Measurements from ENCODE around the gene OTUD5. TPM values are rescaled to one million over a fixed set of nuclear protein-coding genes. Genes with fewer than 3 reads are reported as not detected.
"Not testable (repeated sequence)": the region's sequence is repeated elsewhere in the genome, so short reads cannot be mapped to it uniquely, and the experiment has no call there.

OTUD5 gene
- total RNA-seq, 4 donors from 2014 or later, result 32.7 to 43.0 (median 38.3) TPM

- no peak for TF ChIP-seq CTCF (IDR thresholded peaks at IDR 0.05)
- DNase-seq (ENCODE audit: low spot score) (no peak), ATAC-seq (ENCODE audit: low FRiP score) (no peak)
Measured at GRCh38 chrX:48981178-48981577, 23.8 kb upstream of the OTUD5 start.

- not testable (repeated sequence) for ATAC-seq (ENCODE audit: low FRiP score)
Measured at GRCh38 chrX:48980341-48980740, 22.9 kb upstream of the OTUD5 start.

GRCh38 chrX:48978226-48978625 lies 20.8 kb upstream of the OTUD5 start:
- no peak for DNase-seq (ENCODE audit: low spot score)
- TF ChIP-seq CTCF (IDR thresholded peaks at IDR 0.05), result no peak
- ATAC-seq (ENCODE audit: low FRiP score), result no peak

More at GRCh38 chrX:48980341-48980740, 22.9 kb upstream of the OTUD5 start:
- DNase-seq (ENCODE audit: low spot score), result not testable (repeated sequence)

- no peak for TF ChIP-seq CTCF (IDR thresholded peaks at IDR 0.05)
- ATAC-seq (ENCODE audit: low FRiP score) (no peak), DNase-seq (ENCODE audit: low spot score) (no peak)
Measured at GRCh38 chrX:48976086-48976485, 18.7 kb upstream of the OTUD5 start.

GRCh38 chrX:48975541-48975940 lies 18.1 kb upstream of the OTUD5 start:
- no peak for TF ChIP-seq CTCF (IDR thresholded peaks at IDR 0.05)
- ATAC-seq (ENCODE audit: low FRiP score) (no peak), DNase-seq (ENCODE audit: low spot score) (no peak)

GRCh38 chrX:48975041-48975440 lies 17.6 kb upstream of the OTUD5 start:
- DNase-seq (ENCODE audit: low spot score), result no peak
- no peak for ATAC-seq (ENCODE audit: low FRiP score)
- TF ChIP-seq CTCF (IDR thresholded peaks at IDR 0.05), result no peak

- ATAC-seq (ENCODE audit: low FRiP score) (no peak), DNase-seq (ENCODE audit: low spot score) (no peak)
- no peak for TF ChIP-seq CTCF (IDR thresholded peaks at IDR 0.05)
Measured at GRCh38 chrX:48974574-48974973, 17.2 kb upstream of the OTUD5 start.

GRCh38 chrX:48974033-48974432 lies 16.6 kb upstream of the OTUD5 start:
- TF ChIP-seq CTCF (IDR thresholded peaks at IDR 0.05), result no peak
- DNase-seq (ENCODE audit: low spot score), result no peak
- ATAC-seq (ENCODE audit: low FRiP score), result no peak

Measured in omental fat pad (tissue), 4 donors.